ENCODE results near the gene TXNRD2.
"Not testable (repeated sequence)": the region's sequence is repeated elsewhere in the genome, so short reads cannot be mapped to it uniquely, and the experiment has no call there.

The TXNRD2 gene

GRCh38 chr22:19844377-19845053, 97.1 kb downstream of the TXNRD2 start:
- peak; percentile 96 for DNase-seq (ENCODE audit: low spot score)

- no peak for DNase-seq (ENCODE audit: low spot score)
Measured at GRCh38 chr22:19843857-19844376, 97.7 kb downstream of the TXNRD2 start.

DNA sequence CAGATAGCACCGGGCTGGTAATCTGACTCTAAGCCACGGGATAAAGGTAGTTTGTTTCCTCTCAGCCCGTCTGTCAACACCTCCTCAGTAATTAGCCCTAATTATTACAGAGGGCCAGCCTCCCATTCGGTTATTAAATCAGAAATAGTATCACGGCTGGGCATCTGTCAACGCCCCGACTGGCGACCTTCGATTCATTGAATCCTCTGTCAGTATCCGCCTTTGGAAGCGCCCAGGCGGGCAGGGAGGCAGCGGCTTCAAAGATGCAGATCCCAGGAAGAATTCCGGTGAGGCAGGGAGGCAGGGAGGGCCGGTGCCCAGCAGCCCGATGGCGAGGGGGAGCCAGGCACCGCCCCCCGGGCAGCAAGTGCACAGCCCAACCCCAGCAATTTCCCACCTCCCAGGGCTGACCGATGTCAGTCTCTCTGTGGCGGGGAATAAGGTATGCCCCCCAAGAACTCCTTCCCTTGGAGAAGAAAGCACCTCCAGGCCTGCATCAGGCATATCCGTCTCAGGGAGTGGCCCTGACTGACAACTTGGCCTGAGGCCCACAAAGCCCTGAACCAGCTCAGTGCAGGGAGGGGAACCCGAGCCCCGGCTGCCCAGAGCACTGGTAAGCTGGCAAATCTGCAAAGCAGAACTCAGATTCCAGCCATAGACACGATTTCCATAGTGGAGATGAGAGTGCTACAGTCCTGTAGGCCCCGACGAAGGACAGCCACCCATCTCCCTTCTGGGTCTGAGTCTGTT, 98.3 kb downstream of the TXNRD2 start:
- no peak for DNase-seq (ENCODE audit: low spot score)

- no peak for DNase-seq (ENCODE audit: low spot score)
Measured at GRCh38 chr22:19842393-19843106, 99.1 kb downstream of the TXNRD2 start.

DNA sequence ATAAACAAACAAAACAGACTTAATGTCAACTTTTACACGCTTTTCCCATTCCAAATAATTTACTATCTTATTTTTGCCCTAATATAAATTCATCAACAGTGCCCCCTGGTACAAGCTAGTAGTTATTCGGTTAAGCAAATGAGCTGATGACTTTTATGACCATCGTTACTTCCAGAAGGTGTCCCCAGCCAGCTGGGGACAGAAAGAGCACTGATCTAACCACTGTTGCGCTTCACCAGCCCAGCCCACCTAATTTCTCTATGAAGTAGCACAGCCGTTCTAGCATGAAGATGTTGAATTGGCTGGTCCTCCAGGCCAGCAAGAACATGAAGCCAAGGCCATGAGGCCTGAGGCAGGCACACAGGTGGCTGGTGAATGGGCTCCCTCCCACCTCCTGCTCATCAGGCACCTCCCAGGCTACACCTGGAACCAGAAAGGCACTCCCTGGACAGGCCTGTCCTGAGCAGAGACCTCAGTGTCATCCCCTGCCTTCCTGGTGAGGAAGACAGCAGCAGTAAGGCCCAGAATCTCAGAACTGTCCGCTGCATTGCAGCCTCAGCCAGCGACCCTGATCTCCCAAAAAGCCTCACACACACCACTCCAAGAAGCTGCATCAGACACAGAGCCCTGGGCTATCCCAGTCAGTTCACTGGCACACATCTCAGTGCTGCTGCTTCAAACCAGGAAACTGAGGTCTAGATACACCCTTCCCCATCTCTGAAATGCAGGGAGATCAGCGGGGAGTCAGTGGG, 99.8 kb downstream of the TXNRD2 start:
- DNase-seq (ENCODE audit: low spot score) = no peak

DNA sequence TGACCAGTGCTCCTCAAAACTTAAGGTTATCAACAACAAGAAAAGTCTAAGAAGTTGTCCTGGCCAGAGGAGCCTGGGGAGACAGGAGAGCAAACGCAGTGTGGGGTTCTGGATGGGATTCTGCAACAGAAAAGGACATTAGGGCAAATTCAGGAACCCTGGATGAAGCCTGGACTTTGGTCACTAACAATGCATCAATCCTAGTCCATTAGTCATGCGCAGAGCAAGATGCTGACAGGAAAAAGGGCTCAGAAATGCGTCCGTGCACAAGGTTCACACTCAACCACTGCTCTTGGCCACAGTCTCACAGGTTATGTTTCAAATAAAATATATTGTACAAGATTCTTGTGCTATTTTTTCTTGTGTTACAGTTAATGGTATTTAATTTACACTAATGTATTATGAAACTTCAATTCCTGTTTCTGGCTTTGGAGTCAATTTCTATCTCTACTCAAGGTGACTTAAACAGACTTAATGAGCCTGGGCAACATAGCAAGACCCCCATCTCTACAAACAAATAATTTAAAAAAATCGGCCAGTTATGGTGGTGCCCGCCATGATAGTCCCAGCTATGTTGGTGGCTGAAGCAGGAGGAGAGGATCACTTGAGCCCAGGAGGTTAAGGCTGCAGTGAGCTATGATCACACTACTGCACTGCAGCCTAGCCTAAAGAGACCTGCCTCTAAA, 100.5 kb downstream of the TXNRD2 start:
- peak; percentile 43 for DNase-seq (ENCODE audit: low spot score)

- no peak for DNase-seq (ENCODE audit: low spot score)
Measured at GRCh38 chr22:19840059-19840458, 101.6 kb downstream of the TXNRD2 start.

DNA sequence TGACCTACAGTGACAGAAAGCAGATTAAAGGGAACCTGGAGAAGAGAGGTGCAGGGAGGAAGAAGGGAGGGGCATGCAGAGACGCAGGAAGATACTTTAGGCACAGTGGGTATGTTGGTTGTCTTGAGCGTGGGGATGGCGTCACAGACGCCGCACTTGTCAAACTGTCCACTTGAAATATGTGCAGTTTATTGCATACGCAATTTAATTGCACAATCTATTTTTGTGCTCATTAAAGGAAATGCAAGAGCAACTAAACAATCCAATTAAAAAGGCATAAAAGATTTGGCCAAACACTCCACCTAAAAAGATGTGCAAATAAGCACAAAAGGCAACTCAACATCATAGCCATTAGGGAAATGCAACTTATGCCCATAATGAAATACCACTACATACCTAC, 103.7 kb downstream of the TXNRD2 start:
- DNase-seq (ENCODE audit: low spot score) = no peak

GRCh38 chr22:19836512-19836911, 105.1 kb downstream of the TXNRD2 start:
- DNase-seq (ENCODE audit: low spot score) = no peak

DNA sequence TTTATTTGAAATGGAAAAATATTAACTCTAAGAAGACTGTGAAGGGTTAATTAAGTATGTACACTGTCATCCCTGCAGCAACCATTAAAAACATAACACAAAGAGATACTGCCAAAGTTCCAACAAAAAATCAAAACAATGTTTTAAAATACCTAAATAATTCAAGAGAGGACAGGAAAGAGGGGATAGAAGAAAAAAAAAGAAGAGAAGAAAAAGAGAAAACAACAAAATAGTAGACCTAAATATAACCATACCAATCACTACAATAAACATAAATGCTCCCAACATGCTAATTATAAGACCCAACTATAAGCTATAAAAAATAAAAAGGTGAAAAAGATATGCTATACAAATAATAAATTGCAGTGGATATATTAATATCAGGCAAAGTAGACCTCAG, 107.0 kb downstream of the TXNRD2 start:
- no peak for DNase-seq (ENCODE audit: low spot score)

- not testable (repeated sequence) for DNase-seq (ENCODE audit: low spot score)
Measured at GRCh38 chr22:19833327-19833726, 108.3 kb downstream of the TXNRD2 start.

DNA sequence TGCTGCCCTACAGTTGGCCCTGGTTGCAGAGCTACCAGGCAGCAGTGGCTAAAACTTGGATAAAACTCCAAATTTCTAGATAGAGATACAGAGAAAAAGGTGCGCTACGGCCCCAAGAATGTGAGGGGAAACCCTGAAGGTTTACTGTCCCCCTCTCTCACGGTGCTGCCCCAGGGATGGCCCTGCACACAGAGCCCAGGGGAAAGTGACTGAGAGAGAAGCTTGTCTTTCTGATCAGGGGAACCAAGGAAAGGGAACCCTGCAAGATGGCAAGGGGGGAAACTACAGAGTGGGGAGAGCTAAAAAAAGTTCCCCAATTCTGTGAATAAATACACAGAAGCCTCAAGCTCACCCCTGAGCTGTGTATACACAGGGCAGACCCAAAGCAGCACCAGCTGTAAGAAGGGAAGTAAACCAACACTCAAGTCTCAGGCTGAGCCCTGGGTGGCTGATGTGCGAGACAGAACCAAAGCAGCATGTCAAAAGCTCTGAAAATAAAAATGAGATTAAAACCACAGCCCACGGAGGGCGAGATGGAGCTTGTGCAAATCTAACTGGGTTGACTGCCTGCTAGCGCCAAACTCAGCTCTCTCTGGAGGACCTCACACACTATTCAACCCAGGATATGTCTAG, 109.0 kb downstream of the TXNRD2 start:
- no peak for DNase-seq (ENCODE audit: low spot score)

GRCh38 chr22:19831979-19832378, 109.6 kb downstream of the TXNRD2 start:
- not testable (repeated sequence) for DNase-seq (ENCODE audit: low spot score)

DNA sequence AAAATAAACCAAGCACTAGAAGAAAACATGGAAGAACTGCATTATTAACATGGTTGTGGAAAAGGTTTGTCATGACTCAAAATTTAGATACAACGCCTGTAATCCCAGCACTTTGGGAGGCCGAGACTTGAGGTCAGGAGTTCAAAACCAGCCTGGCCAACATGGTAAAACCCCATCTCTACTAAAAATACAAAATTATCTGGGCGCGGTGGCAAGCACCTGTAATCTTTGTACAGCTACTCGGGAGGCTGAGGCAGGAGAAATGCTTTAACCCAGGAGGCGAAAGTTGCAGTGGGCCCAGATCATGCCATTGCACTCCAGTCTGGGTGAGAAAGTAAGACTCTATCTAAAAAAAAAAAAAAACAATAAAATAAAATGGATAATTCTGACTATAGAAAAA, 110.6 kb downstream of the TXNRD2 start:
- no peak for DNase-seq (ENCODE audit: low spot score)

GRCh38 chr22:19828035-19828401, 113.6 kb downstream of the TXNRD2 start:
- DNase-seq (ENCODE audit: low spot score) = no peak

DNA sequence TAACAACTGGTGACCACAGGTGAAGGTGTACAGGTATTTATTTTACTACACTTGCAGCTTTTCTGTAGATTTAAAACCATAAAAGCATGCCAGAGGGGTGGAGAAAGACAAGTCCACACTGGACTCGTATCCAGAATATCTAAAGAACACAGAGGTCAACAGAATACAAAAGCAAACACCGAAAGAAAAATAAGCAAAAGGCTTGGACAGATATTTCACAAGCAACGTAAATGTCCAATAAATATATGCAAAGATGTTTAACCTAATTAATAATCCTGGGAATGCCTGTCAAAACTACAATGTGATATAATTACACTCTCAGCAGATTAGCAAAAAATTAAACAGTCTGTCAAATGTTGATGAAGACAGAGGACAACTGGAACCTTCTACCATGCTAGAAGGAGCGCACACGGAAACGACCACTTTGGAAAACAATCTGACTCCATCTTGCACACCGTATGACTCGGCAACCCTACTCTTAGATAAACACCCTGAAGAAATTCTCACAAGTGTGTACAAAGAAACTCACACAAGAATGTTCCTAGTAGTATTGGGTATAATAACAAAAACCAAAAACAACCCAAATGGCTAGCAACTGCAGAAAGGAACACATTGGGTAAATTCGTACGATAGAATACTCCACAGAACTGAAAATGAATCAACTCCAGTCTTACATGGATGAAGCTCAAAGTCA, 114.1 kb downstream of the TXNRD2 start:
- DNase-seq (ENCODE audit: low spot score) = no peak

GRCh38 chr22:19826619-19826950, 115.0 kb downstream of the TXNRD2 start:
- DNase-seq (ENCODE audit: low spot score) = no peak

- no peak for DNase-seq (ENCODE audit: low spot score)
Measured at GRCh38 chr22:19825904-19826618, 115.6 kb downstream of the TXNRD2 start.
